Measurements from ENCODE around the gene C1orf21.
A peak's percentile ranks its signal among the peaks of the same experiment; 100 is the strongest.

The C1orf21 gene

GRCh38 chr1:184416481-184416880, 29.7 kb downstream of the C1orf21 start:
- no peak for DNase-seq (ENCODE audit: low read depth, low spot score)
- in situ Hi-C loops (cut with HindIII; ENCODE audit: low sequenced_read_pairs) = no loop called here
- H3K4me3 ChIP-seq (ENCODE audit: low read depth, low read length) = no peak overlapping the region
- no peak for TF ChIP-seq CTCF (IDR thresholded peaks at IDR 0.05; ENCODE audit: low read depth, low read length)

- no peak for TF ChIP-seq CTCF (IDR thresholded peaks at IDR 0.05; ENCODE audit: low read depth, low read length)
- DNase-seq (ENCODE audit: low read depth, low spot score) = no peak
- H3K4me3 ChIP-seq (ENCODE audit: low read depth, low read length) = no peak overlapping the region
- in situ Hi-C loops (cut with HindIII; ENCODE audit: low sequenced_read_pairs) = no loop called here
These were observed 30.1 kb downstream of the C1orf21 start for GRCh38 chr1:184416946-184417345.

GRCh38 chr1:184417916-184418315, 31.1 kb downstream of the C1orf21 start:
- no peak for TF ChIP-seq CTCF (IDR thresholded peaks at IDR 0.05; ENCODE audit: low read depth, low read length)
- no peak for DNase-seq (ENCODE audit: low read depth, low spot score)
- in situ Hi-C loops (cut with HindIII; ENCODE audit: low sequenced_read_pairs) = no loop called here

GRCh38 chr1:184418652-184419349, 32.0 kb downstream of the C1orf21 start:
- no peak overlapping the region for H3K4me3 ChIP-seq (ENCODE audit: low read depth, low read length)
- no peak for DNase-seq (ENCODE audit: low read depth, low spot score)
- no peak for TF ChIP-seq CTCF (IDR thresholded peaks at IDR 0.05; ENCODE audit: low read depth, low read length)
- in situ Hi-C loops (cut with HindIII; ENCODE audit: low sequenced_read_pairs) = no loop called here

More at GRCh38 chr1:184417916-184418315, 31.1 kb downstream of the C1orf21 start:
- H3K4me3 ChIP-seq (ENCODE audit: low read depth, low read length) = no peak overlapping the region

- no peak for TF ChIP-seq CTCF (IDR thresholded peaks at IDR 0.05; ENCODE audit: low read depth, low read length)
- DNase-seq (ENCODE audit: low read depth, low spot score) = peak; percentile 22
- H3K4me3 ChIP-seq (ENCODE audit: low read depth, low read length) = no peak overlapping the region
- in situ Hi-C loops (cut with HindIII; ENCODE audit: low sequenced_read_pairs) = no loop called here
These were observed 32.7 kb downstream of the C1orf21 start for GRCh38 chr1:184419350-184420161.

GRCh38 chr1:184422490-184423233, 35.8 kb downstream of the C1orf21 start:
- no peak for DNase-seq (ENCODE audit: low read depth, low spot score)

More at GRCh38 chr1:184422490-184423233, 35.8 kb downstream of the C1orf21 start:
- no peak overlapping the region for H3K4me3 ChIP-seq (ENCODE audit: low read depth, low read length)
- no peak for TF ChIP-seq CTCF (IDR thresholded peaks at IDR 0.05; ENCODE audit: low read depth, low read length)
- in situ Hi-C loops (cut with HindIII; ENCODE audit: low sequenced_read_pairs) = no loop called here

All from astrocyte of the spinal cord (primary cell).